Stromal cell of bone marrow (primary cell): ENCODE data around the gene CERK.

Experiments used
- DNase-seq: peaks from one replicate; pipeline ENCODE4 v3.0.0-alpha.2; 2012; ENCODE audit warnings: low read depth

Gene CERK

GRCh38 chr22:46764779-46765485 is 26.9 kb upstream of the CERK start:
- DNase-seq = no peak

GRCh38 chr22:46764140-46764680 is 26.2 kb upstream of the CERK start:
- no peak for DNase-seq

- no peak for DNase-seq
Measured at GRCh38 chr22:46763051-46763705, 25.1 kb upstream of the CERK start.

GRCh38 chr22:46762238-46763050 is 24.4 kb upstream of the CERK start, which contains the start of gene TBC1D22A:
Gene TBC1D22A (plus strand): TSS chr22:46762650. CDS start chr22:46762787, 137 bp downstream.
- DNase-seq = peak; percentile 84

- no peak for DNase-seq
Measured at GRCh38 chr22:46761539-46762237, 23.6 kb upstream of the CERK start.

- no peak for DNase-seq
Measured at GRCh38 chr22:46761017-46761416, 23.0 kb upstream of the CERK start.

- peak; percentile 47 for DNase-seq
Measured at GRCh38 chr22:46758867-46759290, 20.8 kb upstream of the CERK start.

- DNase-seq = no peak
Measured at GRCh38 chr22:46758121-46758520, 20.1 kb upstream of the CERK start.

- no peak for DNase-seq
Measured at GRCh38 chr22:46757104-46757503, 19.1 kb upstream of the CERK start.

GRCh38 chr22:46756097-46756496 is 18.0 kb upstream of the CERK start:
- DNase-seq = no peak

- DNase-seq = no peak
Measured at GRCh38 chr22:46755525-46755924, 17.5 kb upstream of the CERK start.

GRCh38 chr22:46754826-46755225 is 16.8 kb upstream of the CERK start:
- DNase-seq = no peak

GRCh38 chr22:46754110-46754799 is 16.2 kb upstream of the CERK start:
- peak; percentile 95 for DNase-seq

GRCh38 chr22:46753761-46754109 is 15.7 kb upstream of the CERK start:
- DNase-seq = no peak

GRCh38 chr22:46753360-46753759 is 15.3 kb upstream of the CERK start:
- DNase-seq = no peak

GRCh38 chr22:46752988-46753310 is 14.9 kb upstream of the CERK start:
- DNase-seq = no peak

GRCh38 chr22:46752286-46752987 is 14.4 kb upstream of the CERK start:
- DNase-seq = no peak

GRCh38 chr22:46750863-46751443 is 12.9 kb upstream of the CERK start:
- no peak for DNase-seq

- no peak for DNase-seq
Measured at GRCh38 chr22:46750530-46750800, 12.4 kb upstream of the CERK start.

GRCh38 chr22:46749682-46750529 is 11.9 kb upstream of the CERK start:
- no peak for DNase-seq
